Gastroesophageal sphincter (tissue), 4 donors: Measurements from ENCODE around the gene LYST. TPM values are rescaled to one million over a fixed set of nuclear protein-coding genes. Genes with fewer than 3 reads are reported as not detected.

Source experiments
- ATAC-seq: fragments of 150-250 bp; one replicate; pipeline ENCODE4 v1.9.1; 2016; ENCODE audit warnings: mild to moderate bottlenecking, moderate library complexity
- H3K27ac ChIP-seq, 4 donors: fragments of 200-600 bp; sonication (generic) in 3 of 4; 1 replicate in 3 of 4; 2 replicates in 1 of 4; pipeline ENCODE4 v1.5.1; 2016 to 2019
- H3K27me3 ChIP-seq: fragments of 200-600 bp; sonication (generic); one replicate; pipeline ENCODE4 v1.5.1; 2019
- H3K36me3 ChIP-seq, 2 donors: fragments of 200-600 bp; sonication (generic); one replicate each; pipeline ENCODE4 v1.5.1; 2019; ENCODE audit warnings: control low read depth in 1 of 2
- H3K4me1 ChIP-seq, 3 donors: fragments of 200-600 bp; sonication (generic); 1 replicate in 2 of 3; 2 replicates in 1 of 3; pipeline ENCODE4 v1.5.1; 2016 to 2019; ENCODE audit warnings: control low read depth in 2 of 3
- H3K4me3 ChIP-seq, 2 donors: fragments of 200-600 bp; sonication (generic); one replicate each; pipeline ENCODE4 v1.5.1; 2019; ENCODE audit warnings: mild to moderate bottlenecking in 1 of 2, moderate library complexity in 1 of 2
- H3K9me3 ChIP-seq, 3 donors: fragments of 200-600 bp; sonication (generic); one replicate each; pipeline ENCODE4 v1.5.1; 2017 to 2019; ENCODE audit warnings: control low read depth in 2 of 3
- CTCF ChIP-seq, 4 experiments: fragments of 200-600 bp in 2 of 4; fragments of 450-650 bp in 2 of 4; sonication (generic) in 1 of 4; IDR thresholded peaks; one replicate each; pipeline ENCODE4 v1.5.1; 2017 to 2019; ENCODE audit warnings: antibody characterized with exemption in 4 of 4, mild to moderate bottlenecking in 2 of 4, moderate library complexity in 2 of 4
- EP300 ChIP-seq: sonication (generic); formaldehyde crosslinking; IDR thresholded peaks from one replicate; pipeline ENCODE4 v1.6.1; 2017; ENCODE audit warnings: antibody characterized with exemption, mild to moderate bottlenecking
- POLR2A ChIP-seq, 2 donors: fragments of 450-650 bp; IDR thresholded peaks; one replicate each; pipeline ENCODE4 v1.6.1; 2017; ENCODE audit warnings: antibody characterized with exemption in 2 of 2, mild to moderate bottlenecking in 2 of 2, moderate library complexity in 1 of 2
- POLR2AphosphoS5 ChIP-seq: sonication (generic); formaldehyde crosslinking; IDR thresholded peaks from one replicate; pipeline ENCODE4 v1.6.1; 2017; ENCODE audit warnings: antibody characterized with exemption
- WGBS, 2 donors: methylation state at CpG; one replicate each; pipeline ENCODE4 v1.1.5; 2018; ENCODE audit warnings: low coverage in 1 of 2; 5-methylcytosine and 5-hydroxymethylcytosine counted together
- total RNA-seq, 4 donors: library from RNA; depleted of rRNA; stranded (reverse); fragments of >200 nt; gene quantifications; one replicate each; pipeline ENCODE4 v1.1.0, GENCODE V29; 2016

LYST gene
- total RNA-seq, 4 donors from 2014 or later: 27.4 to 63.5 (median 31.4) TPM

- WGBS, 2 donors: 41 to 74% methylated on average over 4 to 5 of the region's 6 CpGs
These were observed 16.1 kb upstream of the LYST start for GRCh38 chr1:235882816-235883215.

DNA sequence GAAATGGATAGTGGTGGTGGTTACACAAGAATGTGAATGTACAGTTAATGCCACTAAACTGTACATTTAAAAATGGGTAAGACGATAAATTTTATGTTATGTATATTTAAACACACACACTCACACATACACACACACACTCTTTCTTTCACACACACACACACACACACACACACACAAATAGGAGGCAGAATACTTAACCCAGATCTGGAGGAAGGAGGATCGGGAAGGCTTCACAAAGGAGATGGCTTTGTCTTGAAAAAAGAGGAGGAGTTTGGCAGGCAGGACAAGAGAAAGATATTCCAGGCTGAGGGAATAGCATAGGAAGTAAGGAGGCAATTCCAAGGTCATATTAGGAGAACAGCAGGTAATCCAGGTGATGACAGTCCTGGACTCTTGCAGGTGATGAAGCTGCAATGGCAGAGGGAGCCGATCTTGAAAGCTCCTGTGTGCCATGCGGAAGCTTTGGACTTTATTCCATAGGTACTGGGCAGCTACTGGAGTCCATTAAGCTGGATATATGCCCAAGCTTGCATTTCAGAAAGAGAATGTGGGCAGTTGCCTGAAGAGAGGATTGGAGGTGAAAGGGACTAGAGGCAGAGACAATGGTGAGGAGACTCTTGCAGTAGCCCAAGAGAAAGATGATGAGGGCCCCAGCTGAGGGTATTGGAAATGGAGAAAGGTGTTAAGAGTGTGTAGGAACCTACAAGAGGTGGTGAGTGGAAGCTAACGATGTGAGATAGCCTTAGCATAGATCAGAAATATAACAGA, 15.4 kb upstream of the LYST start:
- Histone ChIP-seq H3K4me1 (peaks cover 0 to 14% (median 0%) of the 10 kb centered on the region in 3 donors), H3K27me3 (no peaks in the 10 kb centered on the region), H3K9me3 (no peaks in the 10 kb centered on the region), H3K4me3 (peak overlapping the region in 1 of 2 donors; percentile 31), H3K36me3 (no peaks in the 10 kb centered on the region), H3K27ac (peak overlapping the region in 2 of 4 donors; percentile 61)
- TF ChIP-seq EP300 (no peak), POLR2AphosphoS5 (no peak), POLR2A (IDR thresholded peaks at IDR 0.05) (no peak), CTCF (IDR thresholded peaks at IDR 0.05) (no peak)
- WGBS, 2 donors: 78 to 86% methylated on average over 5 of the region's 5 CpGs
- ATAC-seq: no peak

More at GRCh38 chr1:235882816-235883215, 16.1 kb upstream of the LYST start:
- TF ChIP-seq CTCF (IDR thresholded peaks at IDR 0.05) (no peak), EP300 (no peak), POLR2A (IDR thresholded peaks at IDR 0.05) (no peak), POLR2AphosphoS5 (no peak)
- peaks cover 0 to 14% (median 0%) of the 10 kb centered on the region in 3 donors for H3K4me1 ChIP-seq
- H3K27ac ChIP-seq: peak overlapping the region in 3 of 4 donors; percentile 61 to 63 (median 61)
- H3K9me3 ChIP-seq: no peaks in the 10 kb centered on the region
- no peaks in the 10 kb centered on the region for H3K36me3 ChIP-seq
- no peak for ATAC-seq
- H3K4me3 ChIP-seq: peak overlapping the region in 1 of 2 donors; percentile 31
- no peaks in the 10 kb centered on the region for H3K27me3 ChIP-seq

- 67 to 81% methylated on average over 4 to 6 of the region's 6 CpGs for WGBS, 2 donors
- TF ChIP-seq POLR2AphosphoS5: no peak
- TF ChIP-seq CTCF (IDR thresholded peaks at IDR 0.05): no peak
- no peak for TF ChIP-seq EP300
- no peak for TF ChIP-seq POLR2A (IDR thresholded peaks at IDR 0.05)
- peak overlapping the region in 2 of 4 donors; percentile 42 to 49 for H3K27ac ChIP-seq
- H3K27me3 ChIP-seq: no peaks in the 10 kb centered on the region
- no peaks in the 10 kb centered on the region for H3K9me3 ChIP-seq
- ATAC-seq: peak; percentile 50
- H3K4me1 ChIP-seq: peaks cover 0 to 7% (median 0%) of the 10 kb centered on the region in 3 donors
- H3K4me3 ChIP-seq: no peak overlapping the region
- no peaks in the 10 kb centered on the region for H3K36me3 ChIP-seq
These were observed 11.5 kb upstream of the LYST start for GRCh38 chr1:235878082-235878811.

- Histone ChIP-seq H3K4me1 (no peaks in the 10 kb centered on the region), H3K36me3 (no peaks in the 10 kb centered on the region), H3K27ac (no peak overlapping the region), H3K4me3 (no peak overlapping the region), H3K9me3 (no peaks in the 10 kb centered on the region), H3K27me3 (no peaks in the 10 kb centered on the region)
- no peak for ATAC-seq
- WGBS, 2 donors: 58 to 67% methylated on average over 2 of the region's 2 CpGs
- TF ChIP-seq EP300 (no peak), CTCF (IDR thresholded peaks at IDR 0.05) (no peak), POLR2AphosphoS5 (no peak), POLR2A (IDR thresholded peaks at IDR 0.05) (no peak)
These were observed 9.7 kb upstream of the LYST start for GRCh38 chr1:235876402-235876841.
